NCI-H2029 treated with DMSO at 0.1 percent for 48 hours (cell line): ENCODE data around the gene SRRM1.
"Not testable (repeated sequence)": the region's sequence is repeated elsewhere in the genome, so short reads cannot be mapped to it uniquely, and the experiment has no call there.

Source experiments
- DNase-seq: peaks from one replicate; lab custom pipeline; 2025; lab: John Stamatoyannopoulos, UW

The SRRM1 gene

GRCh38 chr1:24717887-24718650 is 75.0 kb downstream of the SRRM1 start:
- DNase-seq: no peak

DNA sequence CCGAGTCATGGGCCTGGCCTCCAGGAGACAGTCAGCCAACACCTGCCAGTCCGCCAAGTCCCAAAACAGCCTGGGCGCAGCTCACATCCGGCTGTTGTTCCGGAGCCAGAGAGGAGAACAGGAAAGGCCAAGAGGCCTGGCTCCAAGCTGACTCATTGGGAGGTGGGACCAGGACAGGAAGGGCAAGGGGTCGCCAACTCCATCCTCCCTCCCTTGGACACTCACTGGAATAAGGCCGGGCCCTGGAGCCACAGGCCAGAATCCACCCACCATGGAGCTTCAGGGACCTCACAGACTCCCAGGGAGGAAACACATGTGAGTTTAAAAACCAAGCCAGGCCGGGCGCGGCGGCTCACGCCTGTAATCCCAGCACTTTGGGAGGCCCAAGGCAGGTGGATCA is 77.0 kb downstream of the SRRM1 start:
- no peak for DNase-seq

GRCh38 chr1:24721533-24721932 is 78.4 kb downstream of the SRRM1 start:
- no peak for DNase-seq

GRCh38 chr1:24722073-24723035 is 79.3 kb downstream of the SRRM1 start:
- not testable (repeated sequence) for DNase-seq
